ENCODE data around the gene VARS1.
"Not testable (repeated sequence)": the region's sequence is repeated elsewhere in the genome, so short reads cannot be mapped to it uniquely, and the experiment has no call there.

VARS1 gene

GRCh38 chr6:31794294-31794865 is 1.2 kb downstream of the VARS1 start:
- FAIRE-seq: peak; percentile 38
- no peak for TF ChIP-seq POLR2A (IDR thresholded peaks at IDR 0.05; ENCODE audit: low read depth, low read length)
- no peak for TF ChIP-seq PAX5 (IDR thresholded peaks at IDR 0.05; ENCODE audit: insufficient read depth, low read length, severe bottlenecking)
- TF ChIP-seq SPI1 (IDR thresholded peaks at IDR 0.05; ENCODE audit: low read depth, low read length): no peak
- no peak for TF ChIP-seq POLR2AphosphoS5 (IDR thresholded peaks at IDR 0.05; ENCODE audit: low read depth, low read length)
- TF ChIP-seq POU2F2 (IDR thresholded peaks at IDR 0.05; ENCODE audit: low read depth, low read length): no peak
- no peak for TF ChIP-seq TAF1 (IDR thresholded peaks at IDR 0.05; ENCODE audit: low read depth, low read length)

GRCh38 chr6:31793927-31794245 is 1.7 kb downstream of the VARS1 start:
- DNase-seq (ENCODE audit: insufficient read length, low spot score); FAIRE-seq: not testable (repeated sequence)

More at GRCh38 chr6:31794294-31794865, 1.2 kb downstream of the VARS1 start:
- DNase-seq (ENCODE audit: insufficient read length, low spot score): no peak

- FAIRE-seq (no peak), DNase-seq (ENCODE audit: insufficient read length, low spot score) (no peak)
- TF ChIP-seq TAF1 (IDR thresholded peaks at IDR 0.05; ENCODE audit: low read depth, low read length): no peak
- TF ChIP-seq PAX5 (IDR thresholded peaks at IDR 0.05; ENCODE audit: insufficient read depth, low read length, severe bottlenecking): no peak
- no peak for TF ChIP-seq POLR2AphosphoS5 (IDR thresholded peaks at IDR 0.05; ENCODE audit: low read depth, low read length)
- no peak for TF ChIP-seq SPI1 (IDR thresholded peaks at IDR 0.05; ENCODE audit: low read depth, low read length)
- no peak for TF ChIP-seq POU2F2 (IDR thresholded peaks at IDR 0.05; ENCODE audit: low read depth, low read length)
Observed at GRCh38 chr6:31792761-31793171, 2.8 kb downstream of the VARS1 start.

GRCh38 chr6:31792090-31792374 is 3.5 kb downstream of the VARS1 start:
- no peak for TF ChIP-seq POLR2A (IDR thresholded peaks at IDR 0.05; ENCODE audit: low read depth, low read length)
- TF ChIP-seq TAF1 (IDR thresholded peaks at IDR 0.05; ENCODE audit: low read depth, low read length): no peak
- TF ChIP-seq POLR2AphosphoS5 (IDR thresholded peaks at IDR 0.05; ENCODE audit: low read depth, low read length): no peak
- TF ChIP-seq PAX5 (IDR thresholded peaks at IDR 0.05; ENCODE audit: insufficient read depth, low read length, severe bottlenecking): no peak
- no peak for TF ChIP-seq SPI1 (IDR thresholded peaks at IDR 0.05; ENCODE audit: low read depth, low read length)
- TF ChIP-seq POU2F2 (IDR thresholded peaks at IDR 0.05; ENCODE audit: low read depth, low read length): no peak
- no peak for FAIRE-seq
- DNase-seq (ENCODE audit: insufficient read length, low spot score): no peak

GRCh38 chr6:31791324-31792089 is 4.0 kb downstream of the VARS1 start:
- FAIRE-seq (no peak), DNase-seq (ENCODE audit: insufficient read length, low spot score) (no peak)
- no peak for TF ChIP-seq POU2F2 (IDR thresholded peaks at IDR 0.05; ENCODE audit: low read depth, low read length)
- no peak for TF ChIP-seq SPI1 (IDR thresholded peaks at IDR 0.05; ENCODE audit: low read depth, low read length)
- no peak for TF ChIP-seq POLR2A (IDR thresholded peaks at IDR 0.05; ENCODE audit: low read depth, low read length)
- no peak for TF ChIP-seq TAF1 (IDR thresholded peaks at IDR 0.05; ENCODE audit: low read depth, low read length)
- no peak for TF ChIP-seq PAX5 (IDR thresholded peaks at IDR 0.05; ENCODE audit: insufficient read depth, low read length, severe bottlenecking)
- TF ChIP-seq POLR2AphosphoS5 (IDR thresholded peaks at IDR 0.05; ENCODE audit: low read depth, low read length): no peak

- TF ChIP-seq TAF1 (IDR thresholded peaks at IDR 0.05; ENCODE audit: low read depth, low read length) (no peak), POLR2AphosphoS5 (IDR thresholded peaks at IDR 0.05; ENCODE audit: low read depth, low read length) (no peak), POU2F2 (IDR thresholded peaks at IDR 0.05; ENCODE audit: low read depth, low read length) (no peak), POLR2A (IDR thresholded peaks at IDR 0.05; ENCODE audit: low read depth, low read length) (no peak), PAX5 (IDR thresholded peaks at IDR 0.05; ENCODE audit: insufficient read depth, low read length, severe bottlenecking) (no peak), SPI1 (IDR thresholded peaks at IDR 0.05; ENCODE audit: low read depth, low read length) (no peak)
- FAIRE-seq: no peak
- DNase-seq (ENCODE audit: insufficient read length, low spot score): no peak
Observed at GRCh38 chr6:31785475-31785874, 10.1 kb downstream of the VARS1 start.

- TF ChIP-seq POLR2A (IDR thresholded peaks at IDR 0.05; ENCODE audit: low read depth, low read length): 0 out of 2 replicates have a peak, but pooled peaks have one; percentile 11
- TF ChIP-seq POLR2AphosphoS5 (IDR thresholded peaks at IDR 0.05; ENCODE audit: low read depth, low read length): no peak
- no peak for FAIRE-seq
- no peak for DNase-seq (ENCODE audit: insufficient read length, low spot score)
Observed at GRCh38 chr6:31784098-31784925, 11.2 kb downstream of the VARS1 start.

- no peak for FAIRE-seq
- TF ChIP-seq SPI1 (IDR thresholded peaks at IDR 0.05; ENCODE audit: low read depth, low read length): no peak
- DNase-seq (ENCODE audit: insufficient read length, low spot score): no peak
Observed at GRCh38 chr6:31782126-31782855, 13.3 kb downstream of the VARS1 start.

GRCh38 chr6:31781244-31782125 is 14.1 kb downstream of the VARS1 start:
- TF ChIP-seq POLR2AphosphoS5 (IDR thresholded peaks at IDR 0.05; ENCODE audit: low read depth, low read length) (no peak), PAX5 (IDR thresholded peaks at IDR 0.05; ENCODE audit: insufficient read depth, low read length, severe bottlenecking) (no peak), SPI1 (IDR thresholded peaks at IDR 0.05; ENCODE audit: low read depth, low read length) (no peak), TAF1 (IDR thresholded peaks at IDR 0.05; ENCODE audit: low read depth, low read length) (no peak), POLR2A (IDR thresholded peaks at IDR 0.05; ENCODE audit: low read depth, low read length) (no peak), POU2F2 (IDR thresholded peaks at IDR 0.05; ENCODE audit: low read depth, low read length) (no peak)
- no peak for FAIRE-seq
- DNase-seq (ENCODE audit: insufficient read length, low spot score): no peak

Data from GM12891 (cell line).